GM06990 (cell line): ENCODE measurements around the gene VTI1A.
"Not testable (repeated sequence)": the region's sequence is repeated elsewhere in the genome, so short reads cannot be mapped to it uniquely, and the experiment has no call there.

Experiments
- DNase-seq: peaks from one replicate; pipeline ENCODE4 v3.0.0-alpha.2; 2011; ENCODE audit not compliant: insufficient read length; ENCODE audit errors: extremely low read depth
- H3K27me3 ChIP-seq: replicated peaks from 2 replicates; pipeline ENCODE4 v1.6.0; 2011; ENCODE audit warnings: low read length; ENCODE audit not compliant: control insufficient read depth, insufficient read depth
- H3K36me3 ChIP-seq: 2 replicates; pipeline ENCODE4 v1.5.1; 2011; ENCODE audit warnings: low read length; ENCODE audit not compliant: control insufficient read depth, insufficient read depth
- H3K4me3 ChIP-seq: replicated peaks from 2 replicates; pipeline ENCODE4 v1.5.1; 2011; ENCODE audit warnings: low read depth, mild to moderate bottlenecking, control low read depth, low read length
- CTCF ChIP-seq: IDR thresholded peaks from 2 replicates; pipeline ENCODE4 v1.5.1; 2011; ENCODE audit warnings: low read length, control low read depth, mild to moderate bottlenecking, inconsistent platforms; ENCODE audit not compliant: insufficient read depth, poor library complexity, severe bottlenecking

The VTI1A gene

DNA sequence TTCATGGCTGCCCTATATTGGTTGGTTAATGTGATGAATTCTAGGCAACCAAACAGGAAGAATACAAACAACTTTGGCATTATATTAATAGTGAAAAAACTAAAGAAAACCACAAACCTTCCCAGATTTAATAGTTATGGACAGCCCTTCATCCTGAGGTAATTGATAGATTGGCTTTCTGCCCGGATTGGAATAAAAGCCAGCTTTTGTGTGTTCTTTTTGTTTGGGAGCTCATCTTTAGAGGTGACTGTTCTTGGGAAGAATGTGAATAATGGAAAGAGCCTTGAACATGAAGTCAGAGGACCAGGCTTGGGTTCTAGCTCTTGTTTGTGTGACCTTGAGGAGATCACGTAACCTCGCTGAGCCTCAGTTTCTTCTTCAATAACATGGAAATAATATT, 92.3 kb downstream of the VTI1A start:
- Histone ChIP-seq H3K4me3 (no peak overlapping the region), H3K27me3 (no peaks in the 10 kb centered on the region), H3K36me3 (peaks cover 3% of the 10 kb centered on the region; the same call in 1 of the 2 replicates)
- no peak for DNase-seq
- no peak for TF ChIP-seq CTCF

DNA sequence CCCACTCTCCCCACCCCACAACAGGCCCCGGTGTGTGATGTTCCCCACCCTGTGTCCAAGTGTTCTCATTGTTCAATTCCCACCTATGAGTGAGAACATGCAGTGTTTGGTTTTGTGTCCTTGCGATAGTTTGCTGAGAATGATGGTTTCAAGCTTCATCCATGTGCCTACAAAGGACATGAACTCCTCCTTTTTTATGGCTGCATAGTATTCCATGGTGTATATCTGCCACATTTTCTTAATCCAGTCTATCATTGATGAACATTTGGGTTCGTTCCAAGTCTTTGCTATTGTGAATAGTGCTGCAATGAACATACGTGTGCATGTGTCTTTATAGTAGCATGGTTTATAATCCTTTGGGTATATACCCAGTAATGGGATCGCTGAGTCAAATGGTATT, 95.8 kb downstream of the VTI1A start:
- not testable (repeated sequence) for DNase-seq, H3K4me3 ChIP-seq, H3K27me3 ChIP-seq, H3K36me3 ChIP-seq

GRCh38 chr10:112546474-112546873, 99.5 kb downstream of the VTI1A start:
- no peak overlapping the region for H3K4me3 ChIP-seq
- no peak for TF ChIP-seq CTCF
- H3K27me3 ChIP-seq = no peaks in the 10 kb centered on the region
- DNase-seq = peak; percentile 32
- H3K36me3 ChIP-seq = no peaks in the 10 kb centered on the region

DNA sequence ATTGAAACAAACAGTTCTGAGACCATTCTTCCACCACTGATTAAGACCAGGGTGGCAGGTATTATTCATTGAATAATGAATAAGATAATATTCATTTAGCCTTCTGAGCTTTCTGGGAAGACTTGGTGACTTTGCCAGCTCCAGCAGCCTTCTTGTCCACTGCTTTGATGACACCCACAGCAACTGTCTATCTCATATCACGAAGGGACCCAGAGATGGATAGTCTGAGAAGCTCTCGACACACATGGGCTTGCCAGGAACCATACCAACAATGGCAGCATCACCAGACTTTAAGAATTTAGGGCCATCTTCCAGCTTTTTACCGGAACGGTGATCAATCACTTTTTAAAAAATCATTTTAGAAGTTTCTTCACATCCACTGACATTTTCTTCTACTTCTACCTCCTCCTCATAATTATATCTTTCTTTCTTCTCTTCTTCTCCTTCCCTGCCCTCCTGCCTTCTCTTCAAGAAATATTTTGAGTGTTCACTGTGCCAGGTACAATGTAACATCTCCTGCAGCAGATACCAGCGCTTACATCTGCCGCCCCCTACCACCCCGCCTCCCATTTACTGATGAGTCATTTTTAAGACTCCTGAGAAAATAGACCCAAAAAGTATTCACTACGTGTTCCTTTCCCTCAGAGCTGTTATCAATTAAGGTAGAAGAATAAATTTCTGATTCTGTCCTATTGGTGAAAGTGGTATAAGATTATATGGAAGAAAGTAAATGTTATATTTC, 101.7 kb downstream of the VTI1A start:
- no peaks in the 10 kb centered on the region for H3K36me3 ChIP-seq
- H3K4me3 ChIP-seq = no peak overlapping the region
- DNase-seq = no peak
- no peaks in the 10 kb centered on the region for H3K27me3 ChIP-seq
- no peak for TF ChIP-seq CTCF

GRCh38 chr10:112552593-112553110, 105.6 kb downstream of the VTI1A start:
- no peaks in the 10 kb centered on the region for H3K36me3 ChIP-seq
- H3K27me3 ChIP-seq = no peaks in the 10 kb centered on the region
- no peak for DNase-seq
- no peak for TF ChIP-seq CTCF
- H3K4me3 ChIP-seq = no peak overlapping the region

- Histone ChIP-seq H3K4me3 (no peak overlapping the region), H3K36me3 (no peaks in the 10 kb centered on the region), H3K27me3 (no peaks in the 10 kb centered on the region)
- no peak for TF ChIP-seq CTCF
- no peak for DNase-seq
Observed at GRCh38 chr10:112553315-112553714, 106.3 kb downstream of the VTI1A start.
